Upper lobe of right lung (tissue), 1 donor: ENCODE data around the gene PATE1. TPM values are rescaled to one million over a fixed set of nuclear protein-coding genes. Genes with fewer than 3 reads are reported as not detected.

ENCODE experiments used
- ATAC-seq: fragments of 200-7000 bp; cut with Tn5 transposase; one replicate; pipeline ENCODE4 v1.9.1; 2020; ENCODE audit warnings: mild to moderate bottlenecking, moderate library complexity
- DNase-seq: peaks from one replicate; pipeline ENCODE4 v3.0.0-alpha.2; 2020
- H3K27ac ChIP-seq: fragments of 200-600 bp; one replicate; pipeline ENCODE4 v1.8.0; 2022
- H3K27me3 ChIP-seq: fragments of 200-600 bp; one replicate; pipeline ENCODE4 v1.8.0; 2022; ENCODE audit warnings: mild to moderate bottlenecking
- H3K36me3 ChIP-seq: fragments of 200-600 bp; one replicate; pipeline ENCODE4 v1.8.0; 2022
- H3K4me1 ChIP-seq: fragments of 200-600 bp; one replicate; pipeline ENCODE4 v1.8.0; 2022
- H3K4me3 ChIP-seq: fragments of 200-600 bp; one replicate; pipeline ENCODE4 v1.8.0; 2022; ENCODE audit warnings: mild to moderate bottlenecking
- H3K9me3 ChIP-seq: fragments of 200-600 bp; one replicate; pipeline ENCODE4 v1.8.0; 2022
- intact Hi-C: fragments of 100-400 bp; cut with DNase I; formaldehyde crosslinking; loops from one replicate; pipeline ENCODE4 v1.11.0; 2022
- total RNA-seq: library from RNA; stranded (reverse); fragmentation: NEBNext Ultra II Directional; extraction: Animal tissue kit (Norgen Biotek cat#: 25700); gene quantifications from one replicate; pipeline ENCODE4 v1.2.1, GENCODE V29; 2021
- TF ChIP-seq, protein P1 (sequence below): fragments of 200-600 bp; IDR thresholded peaks from one replicate; pipeline ENCODE4 v1.8.0; 2022; ENCODE audit warnings: antibody characterized with exemption
- donor health status: DM: no; HTN: yes; CAD: no; lungs with severe emphysema.

PATE1 gene
- total RNA-seq, 1 donor from 2014 or later = not detected

DNA sequence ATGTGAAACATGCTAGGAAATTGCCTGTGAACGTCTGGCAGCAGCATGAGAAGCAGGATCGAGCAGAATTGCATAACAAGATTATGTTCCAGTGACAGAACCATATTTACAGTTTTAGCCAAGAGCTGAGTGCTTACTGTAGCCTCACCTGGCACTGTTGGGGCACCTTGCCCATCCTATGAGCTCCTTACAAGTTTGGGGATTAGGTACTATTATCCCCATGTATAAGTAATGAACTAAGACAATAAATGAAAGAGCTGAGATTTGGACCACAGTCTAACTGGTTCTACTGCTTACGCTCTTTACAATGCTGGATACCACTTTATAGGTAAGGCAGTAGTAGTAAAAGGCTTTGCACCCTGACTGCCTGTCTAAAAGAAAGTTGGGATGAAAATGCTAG lies 17.1 kb upstream of the PATE1 start:
- Histone ChIP-seq H3K27me3 (no peaks in the 10 kb centered on the region), H3K27ac (no peak overlapping the region), H3K9me3 (no peaks in the 10 kb centered on the region), H3K36me3 (no peaks in the 10 kb centered on the region), H3K4me1 (no peaks in the 10 kb centered on the region), H3K4me3 (no peak overlapping the region)
- intact Hi-C loops = no loop called here
- no peak for ATAC-seq
- TF ChIP-seq, protein P1, sequence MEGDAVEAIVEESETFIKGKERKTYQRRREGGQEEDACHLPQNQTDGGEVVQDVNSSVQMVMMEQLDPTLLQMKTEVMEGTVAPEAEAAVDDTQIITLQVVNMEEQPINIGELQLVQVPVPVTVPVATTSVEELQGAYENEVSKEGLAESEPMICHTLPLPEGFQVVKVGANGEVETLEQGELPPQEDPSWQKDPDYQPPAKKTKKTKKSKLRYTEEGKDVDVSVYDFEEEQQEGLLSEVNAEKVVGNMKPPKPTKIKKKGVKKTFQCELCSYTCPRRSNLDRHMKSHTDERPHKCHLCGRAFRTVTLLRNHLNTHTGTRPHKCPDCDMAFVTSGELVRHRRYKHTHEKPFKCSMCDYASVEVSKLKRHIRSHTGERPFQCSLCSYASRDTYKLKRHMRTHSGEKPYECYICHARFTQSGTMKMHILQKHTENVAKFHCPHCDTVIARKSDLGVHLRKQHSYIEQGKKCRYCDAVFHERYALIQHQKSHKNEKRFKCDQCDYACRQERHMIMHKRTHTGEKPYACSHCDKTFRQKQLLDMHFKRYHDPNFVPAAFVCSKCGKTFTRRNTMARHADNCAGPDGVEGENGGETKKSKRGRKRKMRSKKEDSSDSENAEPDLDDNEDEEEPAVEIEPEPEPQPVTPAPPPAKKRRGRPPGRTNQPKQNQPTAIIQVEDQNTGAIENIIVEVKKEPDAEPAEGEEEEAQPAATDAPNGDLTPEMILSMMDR = no peak
- DNase-seq = no peak

DNA sequence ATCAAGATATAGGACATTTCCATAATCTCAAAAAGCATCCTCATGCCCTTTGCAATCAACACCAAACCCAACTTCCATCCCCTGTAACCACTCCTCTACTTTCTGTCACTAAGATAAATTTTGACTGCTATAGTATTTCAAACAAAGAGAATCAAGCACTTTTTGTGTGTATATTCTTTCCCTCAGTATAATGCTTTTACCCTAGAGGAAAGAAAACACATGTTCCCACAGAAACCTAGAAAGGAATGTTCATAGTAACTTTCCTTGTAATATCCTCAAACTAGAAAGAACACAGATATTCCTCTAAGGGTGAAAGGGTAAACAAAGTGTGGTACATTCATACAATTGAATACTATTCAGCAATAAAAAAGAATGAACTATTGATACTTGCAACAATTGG lies 5.5 kb upstream of the PATE1 start:
- no peaks in the 10 kb centered on the region for H3K4me1 ChIP-seq
- H3K9me3 ChIP-seq = no peaks in the 10 kb centered on the region
- no peaks in the 10 kb centered on the region for H3K27me3 ChIP-seq
- DNase-seq = no peak
- no peak for ATAC-seq
- H3K4me3 ChIP-seq = no peak overlapping the region
- no peaks in the 10 kb centered on the region for H3K36me3 ChIP-seq
- no peak overlapping the region for H3K27ac ChIP-seq
- intact Hi-C loops = no loop called here
- TF ChIP-seq, protein P1 = no peak

DNA sequence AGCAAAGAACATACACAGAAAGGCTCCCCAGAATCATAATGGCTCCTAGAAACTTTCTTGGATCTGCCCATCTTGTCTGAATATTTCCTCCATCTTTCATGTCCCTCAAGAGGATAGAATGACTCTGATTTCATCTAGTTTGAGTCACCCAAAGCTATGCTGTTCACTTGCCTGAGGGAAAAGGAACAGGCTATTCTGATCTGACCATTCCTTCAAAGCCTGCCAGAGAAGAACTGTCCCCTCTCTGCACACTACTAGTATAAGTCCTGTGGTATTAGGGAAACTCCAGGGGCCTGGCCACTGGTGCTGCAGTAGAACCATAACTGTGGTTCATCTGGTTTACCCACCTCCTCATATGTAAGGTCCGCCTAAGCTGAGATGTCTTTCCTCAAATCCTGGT lies 2.4 kb upstream of the PATE1 start:
- H3K4me1 ChIP-seq = no peaks in the 10 kb centered on the region
- H3K4me3 ChIP-seq = no peak overlapping the region
- TF ChIP-seq, protein P1 = no peak
- H3K27ac ChIP-seq = no peak overlapping the region
- DNase-seq (no peak), ATAC-seq (no peak)
- no peaks in the 10 kb centered on the region for H3K9me3 ChIP-seq
- H3K27me3 ChIP-seq = no peaks in the 10 kb centered on the region
- intact Hi-C loops = no loop called here
- no peaks in the 10 kb centered on the region for H3K36me3 ChIP-seq

DNA sequence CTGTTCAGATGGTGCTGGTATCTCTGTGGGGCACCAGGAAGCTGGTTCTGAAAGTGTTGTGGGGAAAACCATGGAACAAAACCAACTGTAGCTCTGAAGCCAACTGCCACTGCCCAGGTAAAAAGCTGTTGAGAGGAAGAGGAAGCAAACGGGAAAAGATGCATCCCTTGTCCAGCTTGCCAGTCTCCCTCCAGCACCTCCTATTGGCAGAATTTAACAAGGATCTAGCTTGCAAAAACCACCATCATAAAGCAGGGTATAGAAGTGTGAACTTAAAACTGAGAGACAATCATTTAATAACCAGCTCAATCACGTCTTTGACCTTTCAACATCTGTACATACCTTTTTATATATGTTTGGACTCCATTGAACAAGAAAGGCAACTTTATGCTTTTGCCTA lies 4.5 kb downstream of the PATE1 start:
- DNase-seq (no peak), ATAC-seq (no peak)
- no peak overlapping the region for H3K4me3 ChIP-seq

DNA sequence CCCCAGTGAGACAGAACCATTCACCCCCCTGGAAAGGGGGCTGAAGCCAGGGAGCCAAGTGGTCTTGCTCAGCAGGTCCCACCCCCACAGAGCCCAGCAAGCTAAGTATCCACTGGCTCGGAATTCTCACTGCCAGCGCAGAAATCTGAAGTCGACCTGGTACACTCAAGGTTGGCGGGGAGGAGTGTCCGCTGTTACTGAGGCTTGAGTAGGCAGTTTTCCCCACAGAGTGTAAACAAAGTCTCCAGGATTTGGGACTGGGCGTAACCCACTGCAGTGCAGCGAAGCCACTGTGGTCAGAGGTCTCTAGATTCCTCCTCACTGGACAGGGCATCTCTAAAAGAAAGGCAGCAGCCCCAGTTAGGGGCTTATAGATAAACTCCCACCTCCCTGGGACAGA lies 10.0 kb downstream of the PATE1 start:
- H3K36me3 ChIP-seq = no peaks in the 10 kb centered on the region
- ATAC-seq (peak; percentile 89), DNase-seq (peak; percentile 53)
- no peak overlapping the region for H3K27ac ChIP-seq
- intact Hi-C loops = no loop called here
- H3K4me1 ChIP-seq = no peaks in the 10 kb centered on the region
- TF ChIP-seq, protein P1 = no peak
- H3K4me3 ChIP-seq = no peak overlapping the region
- no peaks in the 10 kb centered on the region for H3K9me3 ChIP-seq
- H3K27me3 ChIP-seq = no peaks in the 10 kb centered on the region

More for the DNA sequence above, 4.5 kb downstream of the PATE1 start:
- Histone ChIP-seq H3K27ac (no peak overlapping the region), H3K4me1 (no peaks in the 10 kb centered on the region), H3K9me3 (no peaks in the 10 kb centered on the region), H3K27me3 (no peaks in the 10 kb centered on the region), H3K36me3 (no peaks in the 10 kb centered on the region)
- intact Hi-C loops = no loop called here
- TF ChIP-seq, protein P1 = no peak

DNA sequence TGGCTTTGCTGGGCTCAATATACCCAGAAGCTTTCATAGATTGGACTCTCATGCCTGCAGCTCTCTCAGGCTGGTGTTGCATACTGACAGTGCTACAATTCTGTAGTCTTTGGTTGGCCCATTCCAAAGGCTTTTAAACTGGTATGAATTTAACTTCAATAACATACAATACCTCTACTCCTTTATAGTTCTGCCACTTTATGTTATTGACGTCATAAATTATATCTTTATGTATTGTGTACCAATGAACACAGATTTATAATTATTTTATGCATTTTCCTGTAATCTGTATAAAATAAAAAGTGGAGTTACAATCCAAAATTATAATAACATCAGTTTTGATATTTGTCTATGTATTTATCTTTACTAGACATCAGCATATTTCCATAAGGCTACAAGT lies 16.4 kb downstream of the PATE1 start:
- Histone ChIP-seq H3K4me1 (no peaks in the 10 kb centered on the region), H3K4me3 (no peak overlapping the region), H3K36me3 (no peaks in the 10 kb centered on the region), H3K9me3 (no peaks in the 10 kb centered on the region), H3K27me3 (no peaks in the 10 kb centered on the region), H3K27ac (no peak overlapping the region)
- intact Hi-C loops = no loop called here
- no peak for ATAC-seq
- TF ChIP-seq, protein P1 = no peak
- DNase-seq = no peak
